T-helper 17 cell (primary cell): ENCODE measurements around the gene POC1A. TPM values are rescaled to one million over a fixed set of nuclear protein-coding genes. Genes with fewer than 3 reads are reported as not detected.
"Not testable (repeated sequence)": the region's sequence is repeated elsewhere in the genome, so short reads cannot be mapped to it uniquely, and the experiment has no call there.

Experiments
- ATAC-seq: fragments of 150-1000 bp; cut with Tn5 transposase; 2 replicates; pipeline ENCODE4 v1.10.0; 2021; ENCODE audit warnings: mild to moderate bottlenecking, moderate library complexity
- DNase-seq, 3 donors: peaks; one replicate each; pipeline versions ENCODE4 v3.0.0 to v3.0.0-alpha.2; 2020 to 2021
- H3K9me3 ChIP-seq: one replicate; pipeline ENCODE4 v1.7.0; 2013; ENCODE audit warnings: low read length, mild to moderate bottlenecking; ENCODE audit not compliant: control insufficient read depth, poor library complexity, severe bottlenecking
- H3K27ac Mint-ChIP-seq: one replicate; pipeline ENCODE4 v1.8.0; 2022; ENCODE audit warnings: mild to moderate bottlenecking, moderate library complexity, mixed read lengths
- H3K27me3 Mint-ChIP-seq: one replicate; pipeline ENCODE4 v1.8.0; 2022; ENCODE audit warnings: mixed read lengths
- H3K36me3 Mint-ChIP-seq: one replicate; pipeline ENCODE4 v1.8.0; 2022; ENCODE audit warnings: low read depth, mixed read lengths
- H3K4me1 Mint-ChIP-seq: one replicate; pipeline ENCODE4 v1.8.0; 2022; ENCODE audit warnings: mild to moderate bottlenecking, mixed read lengths
- H3K4me3 Mint-ChIP-seq: one replicate; pipeline ENCODE4 v1.8.0; 2022; ENCODE audit warnings: mild to moderate bottlenecking, moderate library complexity, mixed read lengths
- total RNA-seq, 4 donors: library from RNA in 2 of 4; stranded (reverse) in 2 of 4; gene quantifications; one replicate each; pipeline ENCODE4 v1.2.3 and lab custom pipeline; 2022 to 2026

The POC1A gene
- total RNA-seq, 2 donors from 2014 or later, result 0.47 to 1.4 TPM

GRCh38 chr3:52153389-52154096 is 680 bp downstream of the POC1A start:
- Mint-ChIP-seq H3K4me1 (peaks cover 12% of the 10 kb centered on the region), H3K27ac (peak overlapping the region; percentile 88), H3K4me3 (peak overlapping the region; percentile 93), H3K36me3 (no peaks in the 10 kb centered on the region), H3K27me3 (no peaks in the 10 kb centered on the region)
- DNase-seq (no peak), ATAC-seq (no peak)
- no peaks in the 10 kb centered on the region for H3K9me3 ChIP-seq

DNA sequence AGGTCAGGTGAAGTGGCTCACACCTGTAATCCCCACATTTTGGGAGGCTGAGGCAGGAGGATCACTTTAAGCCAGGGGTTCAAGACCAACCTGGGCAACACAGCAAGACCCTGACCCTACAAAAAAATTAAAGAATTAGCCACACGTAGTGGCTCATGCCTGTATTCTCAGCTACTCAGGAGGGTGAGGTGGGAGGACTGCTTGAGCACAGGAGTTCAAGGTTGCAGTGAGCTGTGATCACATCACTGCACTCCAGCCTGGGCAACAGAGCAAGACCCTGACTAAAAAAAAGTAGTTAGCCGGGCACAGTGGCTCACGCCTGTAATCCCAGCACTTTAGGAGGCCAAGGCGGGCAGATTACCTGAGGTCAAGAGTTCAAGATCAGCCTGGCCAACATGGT is 2.2 kb downstream of the POC1A start:
- peaks cover 12% of the 10 kb centered on the region for H3K4me1 Mint-ChIP-seq
- not testable (repeated sequence) for H3K9me3 ChIP-seq, H3K27ac Mint-ChIP-seq, H3K4me3 Mint-ChIP-seq, H3K27me3 Mint-ChIP-seq, ATAC-seq, DNase-seq, H3K36me3 Mint-ChIP-seq

GRCh38 chr3:52150860-52151259 is 3.4 kb downstream of the POC1A start:
- Mint-ChIP-seq H3K27ac (no peak overlapping the region), H3K4me3 (no peak overlapping the region), H3K36me3 (no peaks in the 10 kb centered on the region), H3K4me1 (peaks cover 12% of the 10 kb centered on the region), H3K27me3 (no peaks in the 10 kb centered on the region)
- ATAC-seq (no peak), DNase-seq (no peak)
- H3K9me3 ChIP-seq, result no peaks in the 10 kb centered on the region

- Mint-ChIP-seq H3K4me1 (peaks cover 9% of the 10 kb centered on the region), H3K27me3 (no peaks in the 10 kb centered on the region), H3K4me3 (no peak overlapping the region), H3K36me3 (no peaks in the 10 kb centered on the region), H3K27ac (no peak overlapping the region)
- H3K9me3 ChIP-seq, result no peaks in the 10 kb centered on the region
- DNase-seq (no peak), ATAC-seq (no peak)
These were observed 3.9 kb downstream of the POC1A start for GRCh38 chr3:52150357-52150756.

DNA sequence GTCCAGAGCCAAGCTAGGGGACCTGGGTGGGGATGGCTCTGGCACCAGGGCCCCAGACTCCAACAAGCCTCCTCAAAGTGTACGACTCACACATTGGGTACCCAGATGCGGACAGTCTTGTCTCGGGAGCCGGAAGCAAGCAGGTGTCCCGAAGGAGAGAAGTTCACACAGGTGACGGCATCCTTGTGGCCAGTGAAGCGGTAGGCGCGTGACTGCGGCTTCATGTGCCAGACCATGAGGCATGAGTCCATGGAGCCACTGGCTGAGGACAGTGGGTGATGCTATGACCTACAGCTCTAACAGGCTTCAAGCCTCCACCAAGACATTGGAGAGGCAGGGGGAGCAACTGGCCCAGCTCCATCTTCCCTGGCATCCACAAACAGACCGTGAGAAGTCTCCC is 4.5 kb downstream of the POC1A start:
- no peak overlapping the region for H3K27ac Mint-ChIP-seq
- H3K27me3 Mint-ChIP-seq, result no peaks in the 10 kb centered on the region
- H3K9me3 ChIP-seq, result no peaks in the 10 kb centered on the region
- ATAC-seq (no peak), DNase-seq (no peak)
- H3K36me3 Mint-ChIP-seq, result no peaks in the 10 kb centered on the region
- H3K4me3 Mint-ChIP-seq, result no peak overlapping the region
- H3K4me1 Mint-ChIP-seq, result peaks cover 5% of the 10 kb centered on the region

DNA sequence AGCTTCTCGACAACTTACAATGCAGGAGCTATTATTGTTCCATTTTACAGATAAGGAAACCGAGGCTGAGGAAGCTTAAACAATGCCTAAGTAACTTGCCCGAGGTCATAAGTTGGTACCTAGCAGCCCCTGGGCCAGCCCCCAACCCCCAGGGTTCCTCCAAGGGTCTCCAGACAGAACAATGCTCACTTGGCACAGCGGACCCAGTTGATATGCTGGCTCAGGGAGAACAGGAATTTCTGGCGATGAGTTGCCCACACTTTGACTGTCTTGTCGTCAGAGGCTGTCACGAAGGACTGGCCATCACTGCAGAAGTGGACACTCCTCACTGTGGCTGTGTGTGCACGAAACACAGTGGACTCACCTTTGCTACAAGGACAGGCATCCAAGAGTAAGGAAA is 5.2 kb downstream of the POC1A start:
- Mint-ChIP-seq H3K4me3 (no peak overlapping the region), H3K36me3 (no peaks in the 10 kb centered on the region), H3K27me3 (no peaks in the 10 kb centered on the region), H3K4me1 (peaks cover 10% of the 10 kb centered on the region), H3K27ac (no peak overlapping the region)
- no peaks in the 10 kb centered on the region for H3K9me3 ChIP-seq
- DNase-seq (no peak), ATAC-seq (no peak)

GRCh38 chr3:52147804-52148203 is 6.4 kb downstream of the POC1A start:
- no peaks in the 10 kb centered on the region for H3K9me3 ChIP-seq
- no peak for DNase-seq
- ATAC-seq, result no peak
- no peaks in the 10 kb centered on the region for H3K36me3 Mint-ChIP-seq
- H3K27me3 Mint-ChIP-seq, result no peaks in the 10 kb centered on the region
- peaks cover 11% of the 10 kb centered on the region for H3K4me1 Mint-ChIP-seq
- H3K27ac Mint-ChIP-seq, result no peak overlapping the region
- no peak overlapping the region for H3K4me3 Mint-ChIP-seq

- H3K36me3 Mint-ChIP-seq, result no peaks in the 10 kb centered on the region
- H3K9me3 ChIP-seq, result no peaks in the 10 kb centered on the region
- H3K27ac Mint-ChIP-seq, result no peak overlapping the region
- DNase-seq (no peak), ATAC-seq (no peak)
- H3K27me3 Mint-ChIP-seq, result no peaks in the 10 kb centered on the region
- peaks cover 11% of the 10 kb centered on the region for H3K4me1 Mint-ChIP-seq
- H3K4me3 Mint-ChIP-seq, result no peak overlapping the region
These were observed 7.4 kb downstream of the POC1A start for GRCh38 chr3:52146811-52147210.

GRCh38 chr3:52146189-52146588 is 8.0 kb downstream of the POC1A start:
- no peaks in the 10 kb centered on the region for H3K9me3 ChIP-seq
- DNase-seq (no peak), ATAC-seq (no peak)
- H3K4me3 Mint-ChIP-seq, result no peak overlapping the region
- H3K27me3 Mint-ChIP-seq, result no peaks in the 10 kb centered on the region
- no peak overlapping the region for H3K27ac Mint-ChIP-seq
- peaks cover 11% of the 10 kb centered on the region for H3K4me1 Mint-ChIP-seq
- H3K36me3 Mint-ChIP-seq, result no peaks in the 10 kb centered on the region

GRCh38 chr3:52145736-52146110 is 8.5 kb downstream of the POC1A start:
- DNase-seq (no peak), ATAC-seq (no peak)
- Mint-ChIP-seq H3K27me3 (no peaks in the 10 kb centered on the region), H3K36me3 (no peaks in the 10 kb centered on the region), H3K4me1 (peaks cover 11% of the 10 kb centered on the region), H3K4me3 (no peak overlapping the region), H3K27ac (no peak overlapping the region)
- H3K9me3 ChIP-seq, result no peaks in the 10 kb centered on the region

DNA sequence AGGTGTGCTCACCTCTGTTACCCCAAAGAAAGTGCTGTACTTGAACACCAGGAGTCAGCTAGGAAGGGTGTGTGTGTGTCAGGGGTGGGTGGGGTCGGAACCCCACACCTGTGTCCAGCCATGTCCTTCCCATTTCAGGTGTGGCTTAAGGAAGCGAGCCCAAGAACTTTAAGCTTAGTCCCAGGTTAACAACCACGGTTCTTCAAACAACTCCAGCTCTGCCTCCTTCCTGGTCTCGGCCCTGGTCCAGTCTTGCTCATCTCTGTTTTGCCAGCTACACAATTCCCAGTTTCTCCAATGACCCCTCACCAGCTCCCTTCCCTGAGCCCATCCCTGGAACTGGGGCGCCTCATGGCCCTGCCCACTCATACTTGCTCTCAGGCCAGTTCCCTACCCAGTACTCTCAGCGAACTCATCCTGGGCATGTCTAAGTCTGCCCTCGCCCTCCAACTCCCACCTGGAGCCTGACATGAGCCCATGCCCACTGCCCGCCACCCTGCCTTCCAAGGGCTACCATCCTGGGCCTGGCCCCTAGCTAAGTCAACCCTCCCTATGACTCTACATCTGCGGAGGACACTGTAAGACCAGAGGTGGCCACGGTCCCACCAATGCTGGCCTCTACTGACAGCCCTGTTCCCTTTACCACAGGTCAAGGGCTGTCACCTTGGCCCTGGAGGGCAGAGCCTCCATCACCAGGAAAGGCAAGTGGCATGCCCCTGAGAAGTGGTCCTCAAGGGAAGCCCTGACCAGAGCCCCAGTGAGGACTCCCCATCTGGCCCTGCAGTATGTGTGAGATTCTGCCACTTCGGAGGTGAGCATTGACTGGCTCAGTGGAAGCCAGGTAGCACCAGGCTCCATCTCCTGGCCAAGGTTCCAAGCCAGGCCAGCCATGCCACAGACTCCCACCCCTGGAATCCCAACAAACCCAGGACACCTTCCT is 9.2 kb downstream of the POC1A start:
- Mint-ChIP-seq H3K4me1 (peaks cover 11% of the 10 kb centered on the region), H3K4me3 (no peak overlapping the region), H3K27ac (peak overlapping the region; percentile 60), H3K36me3 (no peaks in the 10 kb centered on the region), H3K27me3 (no peaks in the 10 kb centered on the region)
- DNase-seq (no peak), ATAC-seq (no peak)
- H3K9me3 ChIP-seq, result no peaks in the 10 kb centered on the region

- Mint-ChIP-seq H3K4me3 (no peak overlapping the region), H3K27me3 (no peaks in the 10 kb centered on the region), H3K27ac (peak overlapping the region; percentile 60), H3K36me3 (no peaks in the 10 kb centered on the region), H3K4me1 (peaks cover 14% of the 10 kb centered on the region)
- no peaks in the 10 kb centered on the region for H3K9me3 ChIP-seq
- ATAC-seq, result peak; percentile 99
- peak; percentile 75 to 84 (median 76) for DNase-seq
These were observed 10.0 kb downstream of the POC1A start for GRCh38 chr3:52144034-52144795.

DNA sequence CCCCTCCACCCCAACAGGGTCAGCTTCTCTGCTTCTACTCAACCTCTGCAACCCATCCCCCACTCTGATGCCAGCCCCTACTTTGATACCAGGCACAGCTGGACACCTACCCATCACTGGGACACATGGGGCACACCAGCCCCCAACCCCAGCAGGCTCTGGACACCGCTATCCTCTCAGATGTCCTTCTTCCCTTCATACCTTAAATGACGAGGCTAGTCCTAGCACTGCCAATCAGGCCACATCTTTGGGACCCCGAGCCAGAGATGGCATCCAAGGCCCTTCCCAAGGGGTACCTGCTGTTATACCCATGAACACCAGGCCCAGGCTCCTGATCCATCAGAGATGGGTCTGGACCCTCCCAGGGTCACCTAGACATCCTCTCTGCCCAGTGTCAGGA is 10.6 kb downstream of the POC1A start:
- DNase-seq (no peak), ATAC-seq (no peak)
- Mint-ChIP-seq H3K4me3 (no peak overlapping the region), H3K27me3 (no peaks in the 10 kb centered on the region), H3K36me3 (no peaks in the 10 kb centered on the region), H3K4me1 (peaks cover 14% of the 10 kb centered on the region), H3K27ac (peak overlapping the region; percentile 60)
- H3K9me3 ChIP-seq, result no peaks in the 10 kb centered on the region
